ENCODE measurements around the gene PARP1.
"Not testable (repeated sequence)": the region's sequence is repeated elsewhere in the genome, so short reads cannot be mapped to it uniquely, and the experiment has no call there.

PARP1 gene

DNA sequence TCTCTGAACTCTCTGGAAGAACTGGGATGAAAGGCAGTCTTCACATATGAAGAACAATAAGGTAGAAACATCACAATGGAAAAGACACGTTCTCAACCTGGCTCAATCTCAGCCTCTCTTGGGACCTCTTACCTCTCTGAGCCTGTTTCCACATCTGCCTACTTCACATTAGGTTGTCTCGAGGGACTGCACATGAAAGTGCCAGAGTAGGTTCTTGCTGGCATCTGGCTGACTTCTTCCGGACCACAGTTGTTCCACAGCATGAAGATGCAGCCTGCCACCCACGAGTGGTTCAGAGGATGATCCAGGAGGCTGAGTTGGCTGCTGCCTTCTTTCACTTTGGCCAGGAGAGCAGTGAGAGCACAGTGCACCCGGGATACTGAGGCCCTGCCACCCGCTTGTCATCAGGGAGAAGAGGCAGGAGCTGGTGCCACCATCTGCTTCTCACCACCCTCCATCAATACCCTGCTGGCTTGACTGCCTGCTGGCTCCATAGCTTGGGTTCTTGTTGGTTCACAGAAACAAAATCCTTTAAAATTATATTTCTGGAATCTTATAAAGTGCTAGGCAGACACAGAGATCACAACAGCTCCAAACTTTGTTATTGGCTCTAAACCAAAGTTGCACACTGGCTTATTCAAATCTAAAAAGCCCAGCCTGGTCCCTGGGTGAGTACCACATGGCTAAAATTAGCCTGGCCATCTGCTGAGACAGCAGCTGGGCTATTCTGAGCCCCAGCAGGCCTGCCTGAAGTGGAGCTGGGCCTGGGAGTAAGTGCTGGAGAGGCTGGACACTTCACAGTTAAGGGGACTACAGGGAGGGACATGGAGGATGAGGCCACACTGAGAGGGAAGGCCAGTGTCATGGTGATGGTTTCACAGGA, 52.0 kb downstream of the PARP1 start:
- no peak overlapping the region for H3K4me3 ChIP-seq (ENCODE audit: low read depth, low read length)

DNA sequence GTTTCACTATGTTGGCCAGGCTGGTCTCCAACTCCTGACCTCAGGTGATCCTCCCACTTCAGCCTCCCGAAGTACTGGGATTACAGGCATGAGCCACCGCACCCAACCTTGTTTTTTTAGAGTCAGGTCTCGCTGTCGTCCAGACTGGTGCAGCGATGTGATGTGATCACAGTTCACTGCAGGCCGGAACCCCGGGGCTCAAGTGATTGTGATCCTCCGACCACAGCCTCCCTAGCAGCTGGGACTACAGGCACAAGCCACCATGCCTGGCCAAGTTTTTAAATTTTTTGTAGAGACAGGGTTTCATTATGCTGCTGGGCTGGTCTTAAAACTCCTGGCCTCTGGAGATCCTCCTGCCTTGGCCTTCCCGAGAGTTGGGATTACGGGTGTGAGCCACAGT, 52.9 kb downstream of the PARP1 start:
- no peak overlapping the region for H3K4me3 ChIP-seq (ENCODE audit: low read depth, low read length)

DNA sequence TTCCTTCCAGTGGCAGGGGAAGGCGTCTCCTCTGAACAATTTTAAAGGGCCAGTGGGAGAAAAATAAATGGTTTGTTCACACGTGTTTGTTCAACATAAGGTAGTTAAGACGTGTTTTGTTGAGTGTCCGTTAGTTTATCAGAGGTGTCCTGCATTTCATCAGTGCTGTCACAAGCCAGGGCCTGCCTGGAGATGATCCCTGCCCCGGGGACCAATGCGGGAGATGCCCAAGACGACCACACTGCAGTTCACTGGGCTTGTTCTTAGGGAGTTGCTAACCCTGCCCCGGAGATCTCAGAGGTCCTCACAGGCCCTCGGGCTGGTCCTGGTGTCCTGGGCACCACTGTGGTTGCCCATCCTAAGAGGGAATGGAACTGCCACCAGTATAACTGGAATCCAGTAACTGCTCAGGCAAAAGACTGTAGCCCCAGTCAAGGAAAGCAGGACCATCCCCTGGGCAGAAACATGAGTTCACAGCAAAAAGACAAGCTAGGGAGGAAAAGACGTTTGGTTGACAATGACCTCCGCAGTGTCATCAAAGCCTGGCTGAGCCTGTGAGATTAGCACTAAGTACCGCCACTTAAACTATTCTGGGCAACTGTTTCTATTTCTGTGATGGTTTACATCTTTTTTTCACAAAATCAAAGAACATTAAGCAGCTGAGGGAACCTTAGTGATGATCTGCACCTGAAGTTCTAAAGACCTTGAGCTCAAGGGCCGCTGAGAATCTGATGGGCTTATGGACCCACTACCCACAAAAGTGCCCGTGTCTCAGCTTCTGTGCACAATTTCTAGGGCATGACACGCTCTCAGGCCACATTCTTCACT, 54.0 kb downstream of the PARP1 start:
- H3K4me3 ChIP-seq (ENCODE audit: low read depth, low read length) = no peak overlapping the region

DNA sequence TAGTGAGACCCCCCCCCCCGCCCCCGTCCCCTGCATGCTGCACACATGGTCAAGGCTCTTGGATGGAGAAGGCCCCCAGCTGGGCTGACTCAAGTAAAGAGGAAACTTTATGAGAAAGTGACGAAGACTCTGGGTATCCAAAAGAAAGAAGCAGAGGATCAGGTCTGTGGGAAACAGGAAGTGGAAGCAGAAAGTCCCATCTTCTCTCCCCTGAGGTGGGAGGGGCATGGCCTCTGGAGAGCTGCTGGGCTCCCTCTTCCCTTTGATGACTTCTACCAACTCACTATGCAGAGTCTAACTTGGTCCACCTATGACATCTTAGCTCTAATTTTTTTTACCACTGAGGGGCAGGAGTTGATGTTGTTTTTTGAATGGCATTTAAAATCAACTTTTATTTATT, 56.2 kb downstream of the PARP1 start:
- H3K4me3 ChIP-seq (ENCODE audit: low read depth, low read length) = no peak overlapping the region

DNA sequence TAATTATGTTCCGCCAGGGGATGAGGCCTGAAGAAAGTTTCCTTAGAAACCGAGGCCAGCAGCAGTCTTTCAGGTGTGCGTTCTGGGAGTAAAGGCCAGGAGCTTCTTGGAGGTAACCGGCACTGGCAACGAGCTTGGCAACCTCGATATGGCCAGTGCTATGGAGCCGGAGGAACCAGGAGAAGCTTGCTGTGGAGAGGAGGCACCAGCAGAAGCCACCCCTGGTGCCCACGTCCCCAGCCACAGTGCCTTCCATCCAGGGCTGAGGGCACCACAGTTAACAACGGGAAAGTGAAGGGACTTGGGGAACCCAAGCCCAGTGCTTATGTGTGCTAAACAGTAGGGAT, 57.4 kb downstream of the PARP1 start:
- H3K4me3 ChIP-seq (ENCODE audit: low read depth, low read length) = no peak overlapping the region

DNA sequence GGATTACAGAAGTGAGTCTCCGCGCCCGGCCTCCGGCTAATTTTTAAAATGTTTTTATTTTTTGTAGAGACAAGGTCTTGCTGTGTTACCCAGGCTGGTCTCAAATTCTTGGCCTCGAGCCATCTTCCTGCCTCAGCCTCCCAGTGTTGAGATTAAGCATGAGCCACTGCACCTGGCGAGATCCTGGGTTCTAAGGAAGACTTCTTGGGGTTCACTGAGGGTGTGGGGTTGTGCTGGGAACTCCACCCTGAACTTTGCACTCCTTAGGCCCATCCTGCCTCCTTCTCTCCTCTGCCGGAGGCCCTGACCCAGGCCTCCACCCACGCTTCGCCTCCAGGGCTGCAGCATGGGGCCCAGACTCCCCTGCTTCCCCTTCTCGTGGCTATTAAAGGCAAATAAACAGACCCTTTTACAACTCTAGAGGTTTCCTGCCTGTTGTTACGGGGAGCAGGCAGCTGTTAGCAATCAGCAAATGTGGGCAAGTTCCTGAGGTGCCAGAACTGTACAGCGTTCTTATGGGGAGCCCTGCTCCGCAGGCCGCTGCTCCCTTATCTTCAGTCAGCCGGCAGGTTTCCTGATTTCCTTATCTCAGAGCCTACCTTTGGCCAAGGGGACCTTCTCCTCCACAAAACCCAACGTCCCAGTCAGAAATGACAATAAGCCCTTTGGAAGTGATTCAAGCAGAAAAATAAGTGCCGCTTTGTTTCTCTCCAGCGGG, 57.9 kb downstream of the PARP1 start:
- no peak overlapping the region for H3K4me3 ChIP-seq (ENCODE audit: low read depth, low read length)

DNA sequence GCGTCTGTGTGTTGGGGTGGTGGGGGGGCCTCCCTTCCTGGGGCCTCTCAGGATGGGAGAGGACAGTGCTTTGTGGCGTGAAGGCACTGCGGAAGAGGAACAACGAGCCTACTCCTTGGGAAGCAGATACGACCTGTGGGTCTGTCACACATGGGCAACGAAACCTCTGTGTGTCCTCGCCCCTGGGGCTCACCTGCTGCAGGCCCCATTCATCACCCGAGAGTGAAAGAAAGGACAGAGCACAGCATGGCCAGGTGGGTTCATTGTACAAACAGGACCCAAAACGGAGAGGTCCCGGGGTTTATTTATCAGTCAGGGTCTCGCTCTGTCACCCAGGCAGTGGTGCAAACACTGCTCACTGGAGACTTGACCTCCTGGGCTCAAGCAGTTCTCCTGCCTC, 58.8 kb downstream of the PARP1 start:
- H3K4me3 ChIP-seq (ENCODE audit: low read depth, low read length) = no peak overlapping the region

DNA sequence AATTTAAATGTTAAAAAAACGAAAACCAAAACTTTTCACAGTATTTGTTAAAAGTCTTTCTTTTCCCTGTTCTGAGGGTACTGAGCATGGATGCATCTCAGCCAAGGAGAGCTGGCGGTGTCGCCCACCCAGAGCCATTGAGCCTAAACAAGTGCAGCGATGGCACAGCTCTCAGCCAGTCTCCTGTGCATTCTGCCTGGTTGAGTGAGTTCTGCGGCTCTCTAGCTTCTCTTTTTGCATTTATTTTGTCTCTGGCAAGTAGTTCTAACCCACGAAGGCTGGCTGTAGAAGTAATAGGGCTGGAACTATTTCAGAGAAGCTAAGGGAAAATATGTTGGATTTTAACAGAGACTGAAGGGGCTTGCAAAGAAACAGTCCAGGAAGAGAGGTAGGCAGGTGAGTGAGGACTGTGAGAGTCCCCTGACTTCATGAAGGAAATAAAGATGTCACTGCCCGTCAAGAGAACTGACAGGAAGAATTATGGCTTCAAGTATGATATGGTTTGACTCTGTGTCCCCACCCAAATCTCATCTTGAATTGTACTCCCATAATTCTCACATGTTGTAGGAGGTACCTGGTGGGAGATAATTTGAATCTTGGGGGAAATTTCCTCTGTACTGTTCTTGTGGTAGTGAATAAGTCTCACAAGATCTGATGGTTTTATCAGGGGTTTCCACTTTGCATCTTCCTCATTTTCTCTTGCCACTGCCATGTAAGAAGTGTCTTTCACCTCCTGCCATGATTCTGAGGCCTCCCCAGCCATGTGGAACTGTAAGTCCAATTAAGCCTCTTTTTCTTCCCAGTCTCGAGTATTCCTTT, 63.2 kb downstream of the PARP1 start:
- H3K4me3 ChIP-seq (ENCODE audit: low read depth, low read length) = no peak overlapping the region

DNA sequence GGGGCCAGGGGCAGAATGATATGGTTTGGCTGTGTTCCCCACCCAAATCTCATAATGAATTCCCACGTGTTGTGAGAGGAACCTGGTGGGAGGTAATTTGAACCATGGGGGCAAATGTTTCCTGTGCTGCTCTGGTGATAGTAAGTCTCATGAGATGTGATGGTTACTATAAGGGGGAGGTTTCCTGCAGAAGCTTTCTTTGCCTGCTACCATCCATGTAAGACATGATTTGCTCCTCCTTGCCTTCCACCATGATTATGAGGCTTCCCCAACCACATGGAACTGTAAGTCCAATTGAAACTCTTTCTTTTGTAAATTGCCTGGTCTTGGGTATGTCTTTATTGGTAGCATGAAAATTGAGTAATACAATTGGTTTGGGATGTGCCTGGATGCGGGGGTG, 65.2 kb downstream of the PARP1 start:
- H3K4me3 ChIP-seq (ENCODE audit: low read depth, low read length) = no peak overlapping the region

DNA sequence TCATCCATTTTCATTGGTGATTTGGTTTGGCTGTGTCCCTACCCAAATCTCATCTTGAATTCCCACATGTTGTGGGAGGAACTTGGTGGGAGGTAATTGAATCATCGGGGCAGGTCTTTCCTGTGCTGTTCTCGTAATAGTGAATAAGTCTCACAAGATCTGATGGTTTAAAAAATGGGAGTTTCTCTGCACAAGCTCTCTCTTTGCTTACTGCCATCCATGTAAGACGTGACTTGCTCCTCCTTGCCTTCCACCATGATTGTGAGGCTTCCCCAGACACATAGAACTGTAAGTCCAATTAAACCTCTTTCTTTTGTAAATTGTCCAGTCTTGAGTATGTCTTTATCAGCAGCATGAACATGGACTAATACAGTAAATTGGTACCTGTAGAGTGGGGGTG, 67.8 kb downstream of the PARP1 start:
- not testable (repeated sequence) for H3K4me3 ChIP-seq (ENCODE audit: low read depth, low read length)

DNA sequence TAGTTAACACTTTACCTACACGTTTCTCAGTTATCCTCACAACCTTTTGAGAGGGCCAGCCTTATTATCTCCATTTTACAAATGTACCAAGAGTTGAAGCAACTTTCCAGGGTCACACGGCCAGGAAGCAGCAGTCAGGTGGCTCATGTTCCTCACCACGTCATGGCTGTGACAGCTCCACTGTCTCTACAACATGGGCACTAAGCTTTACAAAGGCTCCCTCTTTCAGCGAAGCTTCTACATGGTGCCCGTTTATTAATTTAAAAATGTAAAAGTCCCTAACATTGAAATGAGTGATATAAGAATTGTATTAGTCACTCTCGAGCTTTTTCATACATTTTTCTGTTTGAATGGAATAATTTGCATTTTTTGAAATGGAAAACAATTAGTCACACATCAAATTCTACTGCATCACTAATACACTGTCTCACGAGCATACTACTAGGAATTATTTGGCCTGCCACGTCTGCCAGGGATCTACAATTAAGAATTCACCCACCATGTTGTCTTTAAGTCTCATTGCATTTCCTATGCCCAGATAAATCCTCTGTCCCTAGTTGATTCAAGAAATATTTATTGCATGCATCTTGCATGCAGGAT, 70.5 kb downstream of the PARP1 start:
- no peak overlapping the region for H3K4me3 ChIP-seq (ENCODE audit: low read depth, low read length)

DNA sequence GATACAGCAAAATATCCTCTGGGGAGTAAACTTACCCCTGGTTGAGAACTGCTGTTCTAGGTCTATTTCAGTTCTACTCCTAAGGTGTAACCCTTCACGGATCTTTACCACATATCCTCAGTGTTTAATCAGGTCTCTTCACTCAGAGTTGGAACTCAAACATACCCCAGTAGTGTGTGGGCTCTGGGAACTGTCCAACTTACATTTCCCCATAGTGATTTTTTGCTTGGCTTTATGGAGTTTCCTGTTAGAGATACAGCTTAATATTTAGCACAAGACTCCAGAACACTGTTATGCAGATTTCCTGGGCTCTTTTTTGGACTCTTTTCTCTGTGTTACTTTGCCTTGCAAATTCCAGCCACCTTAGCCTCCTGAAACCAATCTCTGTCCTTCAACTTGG, 72.2 kb downstream of the PARP1 start:
- H3K4me3 ChIP-seq (ENCODE audit: low read depth, low read length) = no peak overlapping the region

DNA sequence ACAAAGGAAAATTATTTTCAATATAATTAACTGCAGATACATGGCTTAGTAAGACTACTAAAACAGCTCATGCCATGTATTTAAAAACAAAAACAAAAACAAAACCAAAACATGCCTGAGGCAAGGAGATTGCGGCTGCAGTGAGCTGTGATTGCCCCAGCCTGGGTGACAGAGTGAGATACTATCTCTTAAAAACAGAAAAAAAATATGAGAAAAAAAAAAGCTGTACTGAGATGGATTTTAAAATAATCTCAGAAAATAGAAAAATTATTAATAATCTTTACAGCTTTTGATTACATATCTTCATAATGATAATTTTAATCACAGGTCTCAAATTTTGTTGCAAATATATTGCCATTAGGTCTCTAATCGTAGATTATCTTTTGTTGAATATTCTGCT, 74.9 kb downstream of the PARP1 start:
- H3K4me3 ChIP-seq (ENCODE audit: low read depth, low read length) = no peak overlapping the region

DNA sequence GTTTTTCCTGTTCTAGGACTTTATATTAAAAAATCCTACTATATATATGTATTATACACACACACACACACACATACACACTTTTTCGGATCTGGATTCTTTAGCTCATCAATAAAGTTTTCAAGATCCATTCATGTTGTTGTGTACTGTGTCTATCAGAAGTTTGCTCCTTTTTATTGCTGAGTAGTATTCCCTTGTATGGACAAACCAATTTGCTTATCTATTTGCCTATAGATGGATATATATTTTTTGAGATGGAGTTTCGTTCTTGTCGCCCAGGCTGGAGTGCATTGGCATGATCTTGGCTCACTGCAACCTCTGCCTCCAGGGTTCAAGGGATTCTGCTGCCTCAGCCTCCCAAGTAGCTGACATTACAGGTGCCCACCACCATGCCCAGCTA, 78.7 kb downstream of the PARP1 start:
- no peak overlapping the region for H3K4me3 ChIP-seq (ENCODE audit: low read depth, low read length)

DNA sequence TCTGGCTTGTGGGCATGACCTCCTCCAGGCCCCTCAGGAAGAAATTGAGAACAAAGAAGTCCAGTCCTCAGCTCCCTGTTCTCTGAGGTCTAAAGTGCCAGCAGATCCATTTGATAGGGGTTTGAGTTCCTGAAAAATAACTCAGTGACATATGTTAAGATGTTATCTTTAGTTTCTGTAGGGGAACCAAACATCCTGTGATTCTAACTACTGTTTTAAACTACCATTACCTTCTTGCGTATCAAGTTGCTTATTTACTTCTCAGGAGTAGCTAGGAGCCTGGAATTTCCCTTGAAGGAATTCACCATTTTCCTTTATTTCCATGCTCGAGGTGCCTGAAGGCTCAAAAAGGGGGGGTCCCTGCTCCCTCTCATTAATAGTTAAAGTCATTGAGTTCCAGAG, 80.1 kb downstream of the PARP1 start:
- H3K4me3 ChIP-seq (ENCODE audit: low read depth, low read length) = no peak overlapping the region

DNA sequence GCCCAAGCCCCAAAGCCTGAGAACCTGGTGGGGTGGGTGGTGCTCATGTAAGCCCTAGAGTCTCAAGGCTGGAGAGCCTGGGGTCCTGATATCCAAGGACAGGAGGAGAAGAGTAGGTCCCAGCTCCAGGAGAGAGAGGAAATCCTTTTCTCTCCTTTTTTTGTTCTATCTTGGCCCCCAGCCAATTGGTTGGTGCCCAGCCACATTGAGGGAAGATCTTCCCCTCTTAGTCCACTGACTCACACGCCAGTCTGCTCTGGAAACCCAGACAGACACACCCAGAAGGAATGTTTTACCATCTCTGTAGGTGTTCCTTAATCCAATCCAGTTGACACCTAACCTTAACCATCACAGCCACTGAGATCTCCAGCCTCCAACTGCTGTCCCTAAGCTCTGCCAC, 82.7 kb downstream of the PARP1 start:
- no peak overlapping the region for H3K4me3 ChIP-seq (ENCODE audit: low read depth, low read length)

DNA sequence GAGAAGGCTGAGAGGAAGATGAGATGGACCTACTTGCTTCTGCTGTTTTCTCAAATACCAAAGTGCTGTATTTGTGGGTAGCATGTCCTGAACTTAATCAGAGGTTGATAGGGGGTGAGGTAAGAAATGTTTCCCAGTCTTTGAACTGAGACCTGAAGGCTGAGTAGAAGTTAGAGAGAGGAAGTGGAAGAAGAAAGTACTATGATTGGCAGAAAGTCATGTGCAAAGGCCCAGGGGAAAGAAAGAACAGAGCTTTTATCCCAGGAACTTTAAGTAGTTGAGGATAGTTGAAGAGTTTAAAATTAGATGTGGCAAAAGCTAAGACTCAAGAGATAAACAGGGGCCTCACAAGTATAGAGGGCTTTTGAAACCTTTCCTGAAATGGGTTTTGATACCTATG, 83.4 kb downstream of the PARP1 start:
- no peak overlapping the region for H3K4me3 ChIP-seq (ENCODE audit: low read depth, low read length)

DNA sequence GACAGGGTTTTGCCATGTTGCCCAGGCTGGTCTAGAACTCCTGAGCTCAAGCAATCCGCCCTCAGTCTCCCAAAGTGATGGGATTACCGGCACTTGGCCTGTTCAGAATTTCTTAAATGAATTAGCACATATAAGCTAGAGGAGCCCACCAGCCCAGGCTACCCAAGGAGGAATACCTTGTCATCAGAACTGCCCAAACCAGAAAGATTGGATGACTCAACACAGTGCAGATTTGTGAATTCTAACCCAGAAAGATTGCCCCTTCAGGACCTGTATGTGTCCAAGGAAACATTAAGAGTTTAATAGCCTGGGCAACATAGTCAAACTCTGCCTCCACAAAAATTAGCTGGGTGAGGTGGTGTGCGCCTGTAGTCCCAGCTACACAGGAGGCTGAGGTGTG, 84.9 kb downstream of the PARP1 start:
- no peak overlapping the region for H3K4me3 ChIP-seq (ENCODE audit: low read depth, low read length)

DNA sequence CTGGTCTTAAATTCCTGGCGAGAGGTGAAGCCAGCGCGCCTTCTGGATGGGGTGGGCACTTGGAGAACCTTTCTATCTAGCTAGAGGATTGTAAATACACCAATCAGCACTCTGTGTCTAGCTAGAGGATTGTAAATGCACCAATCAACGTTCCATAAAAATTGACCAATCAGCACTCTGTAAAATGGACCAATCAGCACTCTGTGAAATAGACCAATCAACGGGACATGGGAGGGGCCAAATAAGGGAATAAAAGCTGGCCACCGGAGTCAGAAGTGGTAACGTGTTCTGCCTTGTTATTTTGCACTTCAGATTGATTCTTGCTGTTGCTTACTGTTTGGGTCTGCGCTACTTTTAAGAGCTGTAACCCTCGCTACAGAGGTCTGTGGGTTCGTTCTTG, 87.0 kb downstream of the PARP1 start:
- no peak overlapping the region for H3K4me3 ChIP-seq (ENCODE audit: low read depth, low read length)

DNA sequence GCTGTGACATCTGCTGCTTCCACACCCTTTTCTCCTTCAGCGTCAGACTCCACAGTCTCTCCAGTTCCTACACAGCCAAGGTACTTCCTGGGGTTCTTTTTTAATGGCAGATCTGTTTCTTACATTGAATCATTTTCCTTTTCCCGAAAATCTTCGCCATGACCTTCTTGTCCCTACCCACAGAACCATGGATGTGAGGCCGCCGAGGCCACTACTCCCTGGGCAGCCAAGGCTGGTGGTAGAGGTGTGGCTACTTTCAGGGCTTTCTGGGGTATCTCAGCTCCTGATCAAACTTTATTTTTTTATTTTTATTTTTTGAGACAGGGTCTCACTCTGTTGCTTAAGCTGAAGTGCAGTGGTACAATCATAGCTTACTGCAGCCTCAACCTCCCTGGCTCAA, 89.4 kb downstream of the PARP1 start:
- no peak overlapping the region for H3K4me3 ChIP-seq (ENCODE audit: low read depth, low read length)

DNA sequence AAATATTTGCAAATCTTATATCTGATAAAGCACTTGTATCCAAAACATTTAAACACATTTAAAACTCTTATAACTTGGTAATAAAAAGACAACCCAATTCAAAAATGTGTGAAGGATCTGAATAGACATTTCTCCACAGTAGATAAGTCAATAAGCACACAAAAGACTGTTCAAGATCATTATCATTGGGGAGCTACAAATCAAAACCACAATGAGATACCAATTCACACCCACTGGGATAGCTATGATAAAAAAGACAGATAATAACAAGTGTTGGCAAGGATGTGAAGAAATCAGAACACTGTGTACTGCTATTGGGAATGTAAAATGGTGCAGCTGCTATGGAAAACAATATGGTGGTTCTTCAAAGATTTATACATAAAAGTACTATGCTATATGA, 93.8 kb downstream of the PARP1 start:
- H3K4me3 ChIP-seq (ENCODE audit: low read depth, low read length) = no peak overlapping the region
